NCI-H1417 treated with DMSO at 0.1 percent for 48 hours (cell line): ENCODE data around the gene NECAB2.

Experiments
- DNase-seq: peaks from one replicate; lab custom pipeline; 2025; lab: John Stamatoyannopoulos, UW

Gene NECAB2

GRCh38 chr16:84045001-84045817 is 77.2 kb downstream of the NECAB2 start:
- DNase-seq, result no peak

GRCh38 chr16:84045818-84046470 is 77.9 kb downstream of the NECAB2 start:
- DNase-seq, result no peak

- DNase-seq, result no peak
Observed at GRCh38 chr16:84047206-84047605, 79.2 kb downstream of the NECAB2 start.

- DNase-seq, result no peak
Observed at GRCh38 chr16:84047626-84048025, 79.6 kb downstream of the NECAB2 start.

GRCh38 chr16:84048270-84048669 is 80.2 kb downstream of the NECAB2 start:
- DNase-seq, result no peak

- no peak for DNase-seq
Observed at GRCh38 chr16:84048871-84049270, 80.8 kb downstream of the NECAB2 start.

- DNase-seq, result no peak
Observed at GRCh38 chr16:84049403-84050060, 81.5 kb downstream of the NECAB2 start.

GRCh38 chr16:84050316-84050715 is 82.3 kb downstream of the NECAB2 start:
- no peak for DNase-seq

- DNase-seq, result no peak
Observed at GRCh38 chr16:84052071-84052622, 84.1 kb downstream of the NECAB2 start.
